Naive thymus-derived CD4-positive, alpha-beta T cell (primary cell): ENCODE data around the gene TMPRSS6. TPM values are rescaled to one million over a fixed set of nuclear protein-coding genes. Genes with fewer than 3 reads are reported as not detected.

Experiments used
- ATAC-seq: fragments of 150-1000 bp; cut with Tn5 transposase; 2 replicates; pipeline ENCODE4 v1.10.0; 2021; ENCODE audit warnings: mild to moderate bottlenecking, moderate library complexity
- CTCF ChIA-PET: fragments of 350-600 bp; sonication (Branson Sonifier 250); formaldehyde crosslinking; loops from one replicate; lab custom pipeline; 2021; ENCODE audit warnings: antibody characterized with exemption; lab: Charles Lee
- POLR2A ChIA-PET: fragments of 350-600 bp; sonication (Branson Sonifier 250); formaldehyde crosslinking; loops from one replicate; lab custom pipeline; 2021; ENCODE audit warnings: antibody characterized with exemption, inconsistent platforms; lab: Charles Lee
- DNase-seq, 9 donors: peaks; one replicate each; pipeline versions ENCODE4 v3.0.0 to v3.0.0-alpha.2; 2020 to 2022; ENCODE audit warnings: mixed read lengths in 1 of 9
- H3K27ac ChIP-seq: one replicate; pipeline ENCODE4 v1.7.0; 2013; ENCODE audit warnings: mild to moderate bottlenecking, low read depth, low read length, moderate library complexity
- H3K27me3 ChIP-seq, 2 donors: one replicate each; pipeline ENCODE4 v1.7.0; 2013; ENCODE audit warnings: low read length in 2 of 2, mild to moderate bottlenecking in 2 of 2, moderate library complexity in 2 of 2; ENCODE audit not compliant: control insufficient read depth in 2 of 2, insufficient read depth in 2 of 2
- H3K36me3 ChIP-seq, 3 experiments: 1 replicate in 2 of 3; 2 replicates in 1 of 3; pipeline ENCODE4 v1.7.0; 2013; ENCODE audit warnings: low read length in 3 of 3, mild to moderate bottlenecking in 3 of 3, moderate library complexity in 1 of 3; ENCODE audit not compliant: insufficient read depth in 3 of 3, control insufficient read depth in 2 of 3
- H3K4me1 ChIP-seq, 2 donors: one replicate each; pipeline ENCODE4 v1.7.0; 2013; ENCODE audit warnings: low read length in 2 of 2, mild to moderate bottlenecking in 2 of 2, moderate library complexity in 1 of 2; ENCODE audit not compliant: control insufficient read depth in 2 of 2, insufficient read depth in 2 of 2
- H3K4me3 ChIP-seq: 2 replicates; pipeline ENCODE4 v1.7.0; 2013; ENCODE audit warnings: mild to moderate bottlenecking, low read length
- H3K9me3 ChIP-seq, 3 experiments: 1 replicate in 2 of 3; 2 replicates in 1 of 3; pipeline ENCODE4 v1.7.0; 2013; ENCODE audit warnings: low read length in 3 of 3; ENCODE audit not compliant: control insufficient read depth in 2 of 3
- H3K27ac Mint-ChIP-seq, 9 donors: one replicate each; pipeline ENCODE4 v1.8.0; 2020 to 2022; ENCODE audit warnings: mixed read lengths in 9 of 9, mild to moderate bottlenecking in 8 of 9, moderate library complexity in 5 of 9, inconsistent platforms in 2 of 9
- H3K27me3 Mint-ChIP-seq, 5 donors: one replicate each; pipeline ENCODE4 v1.8.0; 2021 to 2022; ENCODE audit warnings: mixed read lengths in 5 of 5, mild to moderate bottlenecking in 1 of 5
- H3K36me3 Mint-ChIP-seq, 5 donors: one replicate each; pipeline ENCODE4 v1.8.0; 2020 to 2022; ENCODE audit warnings: mixed read lengths in 5 of 5, mild to moderate bottlenecking in 3 of 5, inconsistent platforms in 1 of 5
- H3K4me1 Mint-ChIP-seq, 7 donors: one replicate each; pipeline ENCODE4 v1.8.0; 2020 to 2022; ENCODE audit warnings: mixed read lengths in 7 of 7, mild to moderate bottlenecking in 3 of 7, inconsistent platforms in 1 of 7
- H3K4me3 Mint-ChIP-seq, 10 donors: one replicate each; pipeline ENCODE4 v1.8.0; 2020 to 2022; ENCODE audit warnings: mild to moderate bottlenecking in 10 of 10, mixed read lengths in 10 of 10, moderate library complexity in 6 of 10, inconsistent platforms in 2 of 10
- H3K9me3 Mint-ChIP-seq, 11 donors: one replicate each; pipeline ENCODE4 v1.8.0; 2020 to 2022; ENCODE audit warnings: mixed read lengths in 11 of 11, mild to moderate bottlenecking in 4 of 11, inconsistent platforms in 1 of 11, moderate library complexity in 1 of 11
- intact Hi-C, 2 donors: fragments of 100-400 bp; cut with micrococcal nuclease; formaldehyde crosslinking; loops; one replicate each; pipeline ENCODE4 v1.15.1; 2023
- polyA plus RNA-seq, 2 donors: library from polyadenylated mRNA; unstranded; fragments of 300-500 nt; fragmentation: Illumina TruSeq; gene quantifications; one replicate each; pipeline ENCODE4 v1.2.3, GENCODE V29; 2021
- total RNA-seq, 6 experiments: library from RNA in 5 of 6; stranded (reverse) in 5 of 6; gene quantifications; 1 replicate in 5 of 6; 2 replicates in 1 of 6; pipeline ENCODE4 v1.2.3 and lab custom pipeline; 2021 to 2026

TMPRSS6 gene
- total and polyA plus RNA-seq, 7 experiments from 2014 or later, result 0.22 to 3.2 (median 0.32) TPM; not detected in 2

GRCh38 chr22:37128555-37129281 lies 19.2 kb upstream of the TMPRSS6 start:
- Mint-ChIP-seq H3K27me3 (no peaks in the 10 kb centered on the region), H3K4me3 (no peak overlapping the region), H3K4me1 (peaks cover 0 to 48% (median 11%) of the 10 kb centered on the region in 7 donors), H3K9me3 (no peaks in the 10 kb centered on the region), H3K27ac (peak overlapping the region in 3 of 9 donors; percentile 21 to 70 (median 51)), H3K36me3 (peaks cover 0 to 37% (median 3%) of the 10 kb centered on the region in 5 donors)
- CTCF ChIA-PET, result no interaction called here
- Histone ChIP-seq H3K9me3 (no peaks in the 10 kb centered on the region), H3K27me3 (no peaks in the 10 kb centered on the region), H3K36me3 (peaks cover 6 to 63% (median 7%) of the 10 kb centered on the region in 3 experiments), H3K4me3 (no peak overlapping the region), H3K27ac (peak overlapping the region; percentile 7), H3K4me1 (no peaks in the 10 kb centered on the region)
- POLR2A ChIA-PET, result no interaction called here
- DNase-seq, result no peak
- ATAC-seq, result no peak
- intact Hi-C loops, result no loop called here

DNA sequence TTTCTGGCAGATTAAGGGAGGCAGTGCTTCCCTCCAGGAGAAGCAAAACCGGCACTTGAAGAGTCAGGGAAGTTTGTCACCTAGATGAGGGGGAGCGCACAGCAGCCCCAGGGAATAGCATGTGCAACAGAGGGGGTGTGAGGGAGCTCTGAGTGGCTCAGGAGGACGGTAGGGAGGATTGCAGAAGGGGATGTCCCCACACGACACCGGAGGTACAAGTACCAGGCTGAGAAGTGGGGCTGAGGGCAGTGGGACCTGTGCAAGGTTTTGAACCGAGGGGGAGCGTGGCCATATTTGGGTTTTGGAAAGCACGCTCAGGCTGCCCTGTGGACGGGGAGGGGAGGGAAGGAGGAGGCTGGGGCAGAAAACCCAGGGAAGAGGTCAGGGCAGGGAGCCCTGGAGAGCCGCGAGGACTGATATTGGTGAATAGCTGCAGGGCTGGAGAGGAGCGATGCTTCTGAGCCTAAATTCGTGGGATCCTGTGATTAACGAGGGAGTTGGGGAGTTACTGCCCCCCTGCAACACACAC lies 17.9 kb upstream of the TMPRSS6 start:
- no peaks in the 10 kb centered on the region for H3K9me3 Mint-ChIP-seq
- DNase-seq, result no peak
- H3K4me1 Mint-ChIP-seq, result peaks cover 0 to 53% (median 23%) of the 10 kb centered on the region in 7 donors
- ATAC-seq, result peak; percentile 42
- H3K36me3 ChIP-seq, result peaks cover 1 to 50% (median 6%) of the 10 kb centered on the region in 3 experiments
- peak overlapping the region in 8 of 9 donors; percentile 43 to 100 (median 90) for H3K27ac Mint-ChIP-seq
- no peak overlapping the region for H3K4me3 ChIP-seq
- peaks cover 9 to 11% of the 10 kb centered on the region in 2 donors for H3K4me1 ChIP-seq
- ChIA-PET CTCF (no interaction called here), POLR2A (interaction anchor here (0.8 to 1.4 kb wide), 3 partner anchors 18 to 72 kb away, joined by 3 to 4 read pairs (median 3); partner anchors contain the start of gene IL2RB)
- H3K27me3 ChIP-seq, result no peaks in the 10 kb centered on the region
- H3K27ac ChIP-seq, result peak overlapping the region; percentile 46
- no peak overlapping the region for H3K4me3 Mint-ChIP-seq
- intact Hi-C loops, result no loop called here
- H3K27me3 Mint-ChIP-seq, result no peaks in the 10 kb centered on the region
- peaks cover 0 to 26% (median 3%) of the 10 kb centered on the region in 5 donors for H3K36me3 Mint-ChIP-seq
- no peaks in the 10 kb centered on the region for H3K9me3 ChIP-seq

DNA sequence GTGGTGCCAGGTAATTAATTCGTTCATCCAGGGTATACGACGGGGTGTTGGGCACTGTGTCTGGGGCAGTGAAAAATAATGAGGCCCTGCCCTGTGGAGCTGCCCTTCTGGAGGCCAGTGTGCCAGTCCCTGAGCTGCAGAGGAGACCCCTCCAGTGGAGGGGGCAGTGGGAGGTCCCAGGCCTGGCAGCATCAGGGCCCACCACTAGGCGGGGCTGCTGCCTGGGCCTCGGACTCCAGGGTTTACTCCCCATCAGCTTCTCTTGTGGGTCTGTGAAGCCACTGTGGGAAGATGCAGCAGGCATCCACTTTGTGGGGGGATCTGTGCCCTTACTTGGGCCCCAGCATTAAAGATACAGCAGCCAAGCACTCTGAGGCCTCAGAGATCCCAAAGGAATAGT lies 17.4 kb upstream of the TMPRSS6 start:
- Mint-ChIP-seq H3K9me3 (no peaks in the 10 kb centered on the region), H3K27ac (peak overlapping the region in 8 of 9 donors; percentile 72 to 100 (median 91)), H3K27me3 (peaks cover 0 to 2% (median 0%) of the 10 kb centered on the region in 5 donors), H3K4me3 (no peak overlapping the region), H3K4me1 (peaks cover 3 to 57% (median 29%) of the 10 kb centered on the region in 7 donors), H3K36me3 (peaks cover 0 to 25% (median 3%) of the 10 kb centered on the region in 5 donors)
- peaks cover 12 to 14% of the 10 kb centered on the region in 2 donors for H3K4me1 ChIP-seq
- no peak overlapping the region for H3K4me3 ChIP-seq
- H3K9me3 ChIP-seq, result no peaks in the 10 kb centered on the region
- no peaks in the 10 kb centered on the region for H3K27me3 ChIP-seq
- ATAC-seq (no peak), DNase-seq (no peak)
- intact Hi-C loops, result no loop called here
- H3K36me3 ChIP-seq, result peaks cover 0 to 45% (median 3%) of the 10 kb centered on the region in 3 experiments
- peak overlapping the region; percentile 46 for H3K27ac ChIP-seq
- POLR2A ChIA-PET, result interaction anchor here (0.8 to 1.4 kb wide), 3 partner anchors 19 to 73 kb away, joined by 3 to 4 read pairs (median 3); partner anchors contain the start of gene IL2RB
- CTCF ChIA-PET, result interaction anchor here (0.9 kb wide), 1 partner anchor 9 kb away, joined by 4 read pairs; no protein-coding TSS in a partner anchor

DNA sequence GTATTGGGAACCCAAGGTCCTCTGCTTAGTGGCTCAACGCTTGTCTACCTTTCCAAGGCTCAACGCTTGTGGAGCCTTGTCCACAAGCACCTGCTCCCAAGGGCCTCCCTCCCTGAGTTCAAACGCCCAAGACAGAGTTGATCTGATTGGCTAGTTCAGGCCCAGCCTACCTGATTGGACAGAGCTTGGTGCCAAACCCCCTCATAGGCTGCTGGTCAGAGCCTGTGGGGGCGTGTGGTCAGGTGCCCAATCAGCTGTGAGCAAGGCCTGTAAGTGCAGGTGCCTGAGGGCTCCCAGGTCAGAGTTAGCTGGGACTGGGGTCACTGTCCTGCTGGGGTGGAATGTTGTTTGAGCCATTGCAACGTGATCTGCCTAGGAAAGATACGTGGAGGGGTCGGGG lies 16.9 kb upstream of the TMPRSS6 start:
- H3K4me1 ChIP-seq, result peaks cover 17 to 19% of the 10 kb centered on the region in 2 donors
- H3K4me3 Mint-ChIP-seq, result no peak overlapping the region
- ATAC-seq, result no peak
- peaks cover 8 to 61% (median 32%) of the 10 kb centered on the region in 7 donors for H3K4me1 Mint-ChIP-seq
- H3K27ac ChIP-seq, result peak overlapping the region; percentile 46
- intact Hi-C loops, result no loop called here
- H3K36me3 ChIP-seq, result peaks cover 0 to 41% (median 3%) of the 10 kb centered on the region in 3 experiments
- no peak for DNase-seq
- ChIA-PET CTCF (interaction anchor here (0.9 kb wide), 1 partner anchor 8 kb away, joined by 4 read pairs; no protein-coding TSS in a partner anchor), POLR2A (interaction anchor here (1.0 to 1.4 kb wide), 2 partner anchors 23 to 73 kb away, joined by 3 to 4 read pairs; partner anchors contain the start of gene IL2RB)
- no peaks in the 10 kb centered on the region for H3K9me3 ChIP-seq
- H3K36me3 Mint-ChIP-seq, result peaks cover 0 to 23% (median 2%) of the 10 kb centered on the region in 5 donors
- H3K9me3 Mint-ChIP-seq, result no peaks in the 10 kb centered on the region
- H3K27ac Mint-ChIP-seq, result peak overlapping the region in 8 of 9 donors; percentile 72 to 100 (median 96)
- no peaks in the 10 kb centered on the region for H3K27me3 ChIP-seq
- H3K4me3 ChIP-seq, result no peak overlapping the region
- peaks cover 0 to 2% (median 0%) of the 10 kb centered on the region in 5 donors for H3K27me3 Mint-ChIP-seq

- H3K36me3 Mint-ChIP-seq, result peaks cover 0 to 25% (median 0%) of the 10 kb centered on the region in 5 donors
- H3K4me3 Mint-ChIP-seq, result peak overlapping the region in 2 of 10 donors; percentile 6 to 43
- DNase-seq (no peak), ATAC-seq (no peak)
- peaks cover 0 to 2% (median 0%) of the 10 kb centered on the region in 5 donors for H3K27me3 Mint-ChIP-seq
- H3K4me3 ChIP-seq, result no peak overlapping the region
- peak overlapping the region; percentile 95 to 100 (median 98) for H3K27ac Mint-ChIP-seq
- H3K27me3 ChIP-seq, result no peaks in the 10 kb centered on the region
- no peaks in the 10 kb centered on the region for H3K9me3 ChIP-seq
- CTCF ChIA-PET, result interaction anchor here (5.4 kb wide), 1 partner anchor 25 kb away, joined by 32 read pairs; the partner anchor contains the start of gene IL2RB
- peak overlapping the region; percentile 96 for H3K27ac ChIP-seq
- H3K36me3 ChIP-seq, result peaks cover 0 to 20% (median 0%) of the 10 kb centered on the region in 3 experiments
- no peaks in the 10 kb centered on the region for H3K9me3 Mint-ChIP-seq
- intact Hi-C loops, result loop anchor here (2.0 to 5.0 kb wide), 2 partner anchors 73 to 146 kb away; partner anchors contain the start of gene KCTD17 (in 1 of the 2)
- H3K4me1 ChIP-seq, result peaks cover 21 to 26% of the 10 kb centered on the region in 2 donors
- H3K4me1 Mint-ChIP-seq, result peaks cover 21 to 73% (median 54%) of the 10 kb centered on the region in 7 donors
- POLR2A ChIA-PET, result interaction anchor here (0.6 to 4.4 kb wide), 7 partner anchors 26 to 839 kb away, joined by 4 to 61 read pairs (median 13); partner anchors contain the start of gene IL2RB
Measured at GRCh38 chr22:37123649-37124048, 14.1 kb upstream of the TMPRSS6 start.
